Muscle layer of colon (tissue), 2 donors: Measurements from ENCODE around the gene CLCA2.
A peak's percentile ranks its signal among the peaks of the same experiment; 100 is the strongest.

Source experiments
- H3K27ac ChIP-seq: one replicate; pipeline ENCODE4 v1.7.0; 2013; ENCODE audit warnings: low read depth, mild to moderate bottlenecking, low read length, moderate library complexity
- H3K27me3 ChIP-seq, 2 donors: one replicate each; pipeline ENCODE4 v1.7.0; 2013; ENCODE audit warnings: low read length in 2 of 2, mild to moderate bottlenecking in 2 of 2; ENCODE audit not compliant: insufficient read depth in 2 of 2, control insufficient read depth in 1 of 2
- H3K36me3 ChIP-seq: one replicate; pipeline ENCODE4 v1.7.0; 2013; ENCODE audit warnings: mild to moderate bottlenecking, low read length; ENCODE audit not compliant: insufficient read depth
- H3K4me1 ChIP-seq: one replicate; pipeline ENCODE4 v1.7.0; 2013; ENCODE audit warnings: mild to moderate bottlenecking, low read length; ENCODE audit not compliant: insufficient read depth
- H3K4me3 ChIP-seq, 2 donors: one replicate each; pipeline ENCODE4 v1.7.0; 2013; ENCODE audit warnings: low read length in 2 of 2, low read depth in 1 of 2, mild to moderate bottlenecking in 1 of 2, moderate library complexity in 1 of 2
- H3K9ac ChIP-seq: one replicate; pipeline ENCODE4 v1.7.0; 2013; ENCODE audit warnings: low read length
- H3K9me3 ChIP-seq: one replicate; pipeline ENCODE4 v1.7.0; 2013; ENCODE audit warnings: mild to moderate bottlenecking, low read length
- donor health status: abdominal sarcoma.
- donor health status: Adenocarcinoma of cecum.

CLCA2 gene

GRCh38 chr1:86395751-86396497 is 28.0 kb upstream of the CLCA2 start, which contains the start of gene ODF2L:
Gene ODF2L (minus strand): TSS chr1:86396323. CDS start chr1:86387027, 9,296 bp downstream.
- peak within 1 kb of the TSS; percentile 28 for H3K27ac ChIP-seq
- no peaks in the 10 kb centered on the region for H3K9me3 ChIP-seq
- peak within 1 kb of the TSS; percentile 65 for H3K9ac ChIP-seq
- peak within 1 kb of the TSS; percentile 75 to 88 for H3K4me3 ChIP-seq
- no peaks in the 10 kb centered on the region for H3K27me3 ChIP-seq
- no peaks in the 10 kb centered on the region for H3K36me3 ChIP-seq
- H3K4me1 ChIP-seq = peaks cover 5% of the 10 kb centered on the region

GRCh38 chr1:86396498-86396890 is 27.5 kb upstream of the CLCA2 start:
- H3K27ac ChIP-seq = peak overlapping the region; percentile 28
- no peaks in the 10 kb centered on the region for H3K27me3 ChIP-seq
- no peaks in the 10 kb centered on the region for H3K36me3 ChIP-seq
- H3K4me1 ChIP-seq = peaks cover 5% of the 10 kb centered on the region
- peak overlapping the region; percentile 65 for H3K9ac ChIP-seq
- no peaks in the 10 kb centered on the region for H3K9me3 ChIP-seq
- H3K4me3 ChIP-seq = peak overlapping the region; percentile 75 to 88

DNA sequence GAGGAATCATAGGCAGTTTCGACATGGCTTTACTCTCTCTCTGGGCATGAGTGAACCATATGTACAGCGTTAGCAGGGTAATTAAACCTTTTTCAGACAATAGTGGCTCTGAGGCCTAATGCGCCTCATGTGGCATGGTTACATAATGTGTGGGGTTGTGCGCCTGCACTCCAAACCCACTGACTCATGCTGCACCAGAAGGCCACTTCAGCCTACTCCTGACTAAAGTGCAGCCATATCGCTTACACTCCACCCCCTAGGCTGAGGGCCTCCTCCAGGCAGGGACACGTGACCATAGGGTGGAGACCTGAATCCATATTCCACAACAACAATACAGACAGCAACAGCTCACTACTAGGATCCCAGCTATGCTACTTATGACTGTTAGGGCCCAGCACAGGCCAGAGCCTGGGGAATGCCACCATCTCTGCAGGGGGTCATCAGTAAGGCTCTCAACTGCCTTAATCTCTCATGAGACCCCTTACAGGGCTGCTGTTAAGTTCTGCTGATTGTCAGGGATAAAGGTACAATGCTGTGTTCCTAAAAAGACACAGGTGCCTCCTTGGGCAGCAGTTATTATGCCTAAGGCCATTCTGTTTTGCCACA is 14.5 kb upstream of the CLCA2 start:
- Histone ChIP-seq H3K27ac (no peak overlapping the region), H3K27me3 (no peaks in the 10 kb centered on the region), H3K4me3 (no peak overlapping the region), H3K36me3 (no peaks in the 10 kb centered on the region), H3K9ac (no peak overlapping the region), H3K9me3 (no peaks in the 10 kb centered on the region), H3K4me1 (no peaks in the 10 kb centered on the region)

GRCh38 chr1:86410879-86411278 is 13.1 kb upstream of the CLCA2 start:
- Histone ChIP-seq H3K36me3 (no peaks in the 10 kb centered on the region), H3K27me3 (no peaks in the 10 kb centered on the region), H3K27ac (no peak overlapping the region), H3K4me3 (no peak overlapping the region), H3K4me1 (no peaks in the 10 kb centered on the region), H3K9me3 (no peaks in the 10 kb centered on the region), H3K9ac (no peak overlapping the region)

DNA sequence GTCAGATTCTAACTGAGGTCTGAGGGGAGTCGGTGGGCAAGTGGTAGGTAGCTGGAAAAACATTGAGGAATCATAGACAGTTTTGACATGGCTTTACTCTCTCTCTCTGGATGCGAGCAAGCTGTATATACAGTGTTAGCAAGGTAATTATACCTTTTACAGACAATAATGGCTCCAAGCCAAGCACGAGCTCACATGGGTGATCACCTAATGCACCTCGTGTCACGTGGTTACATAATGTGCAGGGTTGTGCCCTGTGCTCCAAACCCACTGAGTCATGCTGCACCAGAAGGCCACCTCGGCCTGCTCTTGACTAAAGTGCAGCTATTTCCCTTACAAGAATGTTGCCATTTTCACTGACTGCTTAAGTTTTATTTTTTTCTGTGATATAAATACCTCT is 7.6 kb upstream of the CLCA2 start:
- Histone ChIP-seq H3K9me3 (no peaks in the 10 kb centered on the region), H3K4me3 (no peak overlapping the region), H3K9ac (no peak overlapping the region), H3K27me3 (no peaks in the 10 kb centered on the region), H3K27ac (no peak overlapping the region), H3K4me1 (no peaks in the 10 kb centered on the region), H3K36me3 (no peaks in the 10 kb centered on the region)

DNA sequence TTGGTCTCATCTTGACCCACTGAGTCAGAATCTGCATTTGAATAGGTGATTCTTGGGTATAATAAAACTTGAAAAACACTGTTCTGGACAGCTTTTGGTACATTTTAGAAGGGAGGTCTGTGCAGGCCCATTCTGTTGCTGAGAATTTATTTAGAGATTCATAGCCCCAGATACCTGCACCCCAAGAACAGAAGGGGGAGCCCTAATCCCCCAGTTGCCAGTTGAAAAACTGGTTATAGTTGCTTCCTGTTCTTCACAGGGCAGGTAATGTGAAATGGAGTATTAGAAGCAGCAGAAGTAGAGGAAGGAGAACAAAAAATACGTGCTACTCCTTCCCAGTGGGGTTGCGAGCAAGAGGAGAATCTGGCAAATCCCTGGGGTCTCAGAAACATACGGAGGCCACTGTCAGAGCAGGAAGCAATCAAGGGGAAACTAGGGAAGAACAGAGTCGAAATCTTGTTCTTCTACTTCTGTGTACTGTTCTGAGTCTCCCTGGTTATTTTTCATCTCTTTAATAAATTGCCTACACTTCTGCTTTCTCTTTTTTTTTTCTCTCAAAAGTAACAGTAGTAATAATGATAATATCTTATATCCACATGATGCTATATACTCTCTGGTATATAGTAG is 4.6 kb upstream of the CLCA2 start:
- Histone ChIP-seq H3K9me3 (no peaks in the 10 kb centered on the region), H3K27ac (no peak overlapping the region), H3K4me3 (no peak overlapping the region), H3K36me3 (no peaks in the 10 kb centered on the region), H3K4me1 (no peaks in the 10 kb centered on the region), H3K9ac (no peak overlapping the region), H3K27me3 (no peaks in the 10 kb centered on the region)

DNA sequence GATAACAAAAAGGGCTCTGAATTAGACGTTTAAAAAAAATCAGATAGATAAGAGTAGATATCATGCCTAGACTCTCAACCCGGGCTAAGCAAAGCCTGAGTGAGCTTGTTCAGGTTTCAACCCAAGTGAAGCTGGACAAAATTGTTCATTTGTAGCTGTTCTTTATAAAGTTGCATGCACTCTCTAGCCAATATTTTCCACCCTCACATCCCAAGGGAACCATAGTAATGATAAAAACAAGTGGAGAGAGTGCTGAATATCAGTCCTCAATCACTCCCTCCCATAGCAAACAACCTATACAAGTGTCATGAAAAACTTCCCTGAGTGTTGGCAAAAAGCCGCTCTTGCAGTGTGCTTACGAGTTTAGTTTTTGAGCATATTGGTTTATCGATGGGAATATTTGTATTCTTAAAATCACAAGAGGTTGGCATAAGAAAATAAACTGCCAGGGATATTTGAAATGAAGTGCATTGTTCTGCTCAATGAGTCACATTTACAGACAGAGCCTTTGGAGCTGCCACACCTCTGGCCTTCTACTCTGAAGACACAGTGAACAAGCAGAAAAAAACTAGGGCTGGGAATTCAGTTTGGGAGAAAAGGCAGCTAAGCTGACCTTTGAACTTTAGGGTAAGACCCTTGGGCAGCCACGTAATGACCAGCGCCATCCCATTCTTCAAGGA is 2.2 kb upstream of the CLCA2 start:
- Histone ChIP-seq H3K9ac (no peak overlapping the region), H3K27ac (no peak overlapping the region), H3K4me3 (no peak overlapping the region), H3K4me1 (no peaks in the 10 kb centered on the region), H3K36me3 (no peaks in the 10 kb centered on the region), H3K9me3 (no peaks in the 10 kb centered on the region), H3K27me3 (no peaks in the 10 kb centered on the region)

- Histone ChIP-seq H3K27me3 (no peaks in the 10 kb centered on the region), H3K4me3 (no peak overlapping the region), H3K9ac (no peak overlapping the region), H3K9me3 (no peaks in the 10 kb centered on the region), H3K36me3 (no peaks in the 10 kb centered on the region), H3K27ac (no peak overlapping the region), H3K4me1 (no peaks in the 10 kb centered on the region)
Observed at GRCh38 chr1:86423473-86423872, 498 bp upstream of the CLCA2 start.

GRCh38 chr1:86429122-86429725 is 5.3 kb downstream of the CLCA2 start:
- no peaks in the 10 kb centered on the region for H3K27me3 ChIP-seq
- no peak overlapping the region for H3K4me3 ChIP-seq
- H3K27ac ChIP-seq = no peak overlapping the region
- H3K36me3 ChIP-seq = no peaks in the 10 kb centered on the region
- peaks cover 5% of the 10 kb centered on the region for H3K4me1 ChIP-seq
- H3K9ac ChIP-seq = no peak overlapping the region
- H3K9me3 ChIP-seq = no peaks in the 10 kb centered on the region

DNA sequence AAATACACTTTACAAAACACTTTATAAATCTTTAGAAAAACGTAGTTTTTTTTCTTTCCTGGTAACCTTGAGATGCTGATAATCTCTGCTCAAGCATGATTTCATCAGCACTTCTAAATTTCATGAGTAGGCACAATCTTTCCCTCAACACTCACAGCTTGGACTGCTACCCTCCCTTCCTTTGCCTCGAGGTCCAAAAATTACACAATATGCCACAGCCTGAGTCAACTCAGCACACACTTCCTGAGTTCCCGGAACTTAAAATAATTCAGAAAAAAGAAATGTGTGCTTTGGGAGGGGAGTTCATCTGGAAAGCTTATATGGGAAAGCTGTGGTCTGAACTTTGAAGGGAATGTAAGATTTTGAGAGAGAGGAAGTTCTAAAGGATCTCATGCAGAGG is 5.9 kb downstream of the CLCA2 start:
- Histone ChIP-seq H3K27ac (no peak overlapping the region), H3K4me3 (no peak overlapping the region), H3K4me1 (peaks cover 5% of the 10 kb centered on the region), H3K36me3 (no peaks in the 10 kb centered on the region), H3K9me3 (no peaks in the 10 kb centered on the region), H3K9ac (no peak overlapping the region), H3K27me3 (no peaks in the 10 kb centered on the region)

DNA sequence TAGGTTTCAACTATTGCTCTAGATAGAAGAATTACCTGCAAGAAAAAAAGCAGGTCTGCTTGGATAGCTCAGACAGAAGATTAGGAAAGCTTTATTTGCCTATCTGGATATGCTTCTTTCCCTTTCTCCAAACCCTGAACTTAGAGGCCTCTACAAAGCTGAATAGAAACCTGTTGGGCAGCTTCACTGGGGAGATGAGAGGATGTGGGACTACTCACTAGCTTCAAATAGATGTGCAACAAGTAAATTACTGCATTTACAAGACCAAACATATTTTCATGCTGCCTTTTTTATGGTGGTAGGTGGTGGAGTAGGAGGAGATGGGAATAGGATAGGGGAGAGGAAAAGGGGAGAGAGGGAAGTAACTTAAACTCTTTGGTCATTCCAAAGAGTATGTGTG is 6.4 kb downstream of the CLCA2 start:
- Histone ChIP-seq H3K4me1 (peaks cover 5% of the 10 kb centered on the region), H3K4me3 (no peak overlapping the region), H3K27me3 (no peaks in the 10 kb centered on the region), H3K36me3 (no peaks in the 10 kb centered on the region), H3K27ac (peak overlapping the region; percentile 3), H3K9me3 (no peaks in the 10 kb centered on the region), H3K9ac (no peak overlapping the region)
